HepG2 (cell line): ENCODE data around the gene DNAJB11. TPM values are rescaled to one million over a fixed set of nuclear protein-coding genes. Genes with fewer than 3 reads are reported as not detected.
A peak's percentile ranks its signal among the peaks of the same experiment; 100 is the strongest.

Source experiments
- DMAP1 ChIP-seq: IDR thresholded peaks from 2 replicates; pipeline ENCODE4 v1.6.1; 2016
- ELF3 ChIP-seq: IDR thresholded peaks from 2 replicates; pipeline ENCODE4 v1.6.1; 2016; ENCODE audit warnings: missing genetic modification reagents, missing compliant biosample characterization
- IRX3 ChIP-seq: sonication (generic); formaldehyde crosslinking; IDR thresholded peaks from 2 replicates; pipeline ENCODE4 v1.8.1; 2023; ENCODE audit warnings: mild to moderate bottlenecking, low read depth, missing genetic modification reagents, borderline replicate concordance
- MXD4 ChIP-seq: IDR thresholded peaks from 2 replicates; pipeline ENCODE4 v1.6.1; 2016; ENCODE audit warnings: mild to moderate bottlenecking, missing biosample characterization, missing genetic modification reagents
- PAF1 ChIP-seq: IDR thresholded peaks from 2 replicates; pipeline ENCODE4 v1.6.1; 2016; ENCODE audit warnings: missing genetic modification reagents, missing compliant biosample characterization
- ZFP90 ChIP-seq: sonication (generic); formaldehyde crosslinking; IDR thresholded peaks from 2 replicates; pipeline ENCODE4 v1.8.0; 2022; ENCODE audit warnings: missing genetic modification reagents, mild to moderate bottlenecking, inconsistent platforms, borderline replicate concordance
- ZNF343 ChIP-seq: sonication (generic); formaldehyde crosslinking; IDR thresholded peaks from 2 replicates; pipeline ENCODE4 v1.4.0; 2020; ENCODE audit warnings: mild to moderate bottlenecking, missing genetic modification reagents
- ZNF556 ChIP-seq: sonication (generic); formaldehyde crosslinking; IDR thresholded peaks from 2 replicates; pipeline ENCODE4 v1.4.0; 2020; ENCODE audit warnings: mild to moderate bottlenecking, missing genetic modification reagents, borderline replicate concordance
- ZNF713 ChIP-seq: sonication (generic); formaldehyde crosslinking; IDR thresholded peaks from 2 replicates; pipeline ENCODE4 v1.4.0; 2020; ENCODE audit warnings: mild to moderate bottlenecking, missing genetic modification reagents
- ZNF761 ChIP-seq: sonication (generic); formaldehyde crosslinking; conservative IDR thresholded peaks from 2 replicates; pipeline ENCODE4 v1.4.0; 2020; ENCODE audit warnings: mild to moderate bottlenecking, missing genetic modification reagents
- ZSCAN31 ChIP-seq: sonication (generic); formaldehyde crosslinking; IDR thresholded peaks from 2 replicates; pipeline ENCODE4 v1.5.0; 2020; ENCODE audit warnings: low read depth, mild to moderate bottlenecking, missing genetic modification reagents
- polyA plus RNA-seq, 8 experiments: library from polyadenylated mRNA; depleted of rRNA in 3 of 8; stranded (reverse) in 7 of 8; unstranded in 1 of 8; fragments of >200 nt; fragmentation: Illumina TruSeq in 4 of 8; extraction: Trizol in 4 of 8; gene quantifications; 2 replicates each; pipeline versions ENCODE4 v1.2.1 to v1.2.3, GENCODE V29; 2011 to 2016; ENCODE audit warnings: low read depth in 4 of 8, missing spikeins in 1 of 8, mixed read lengths in 1 of 8; ENCODE audit not compliant: insufficient read depth in 1 of 8
- total RNA-seq, 5 experiments: library from RNA; depleted of rRNA; stranded (reverse); fragments of >200 nt; fragmentation: Illumina TruSeq; extraction: Trizol; gene quantifications; 2 replicates each; pipeline ENCODE4 v1.2.3, GENCODE V29; 2016; ENCODE audit warnings: low read depth in 1 of 5
- TF ChIP-seq, protein P1 (sequence below): sonication (generic); formaldehyde crosslinking; IDR thresholded peaks from 2 replicates; pipeline ENCODE4 v1.4.0; 2020; ENCODE audit warnings: missing genetic modification reagents, mild to moderate bottlenecking, borderline replicate concordance
- TF ChIP-seq, protein P2 (sequence below): IDR thresholded peaks from 2 replicates; pipeline ENCODE4 v1.6.1; 2016
- TF ChIP-seq, protein P3 (sequence below): IDR thresholded peaks from 2 replicates; pipeline ENCODE4 v1.6.1; 2018; ENCODE audit warnings: missing genetic modification reagents, mild to moderate bottlenecking, missing compliant biosample characterization
- TF ChIP-seq, protein P4 (sequence below): sonication (generic); formaldehyde crosslinking; IDR thresholded peaks from 2 replicates; pipeline ENCODE4 v1.5.1; 2020; ENCODE audit warnings: missing genetic modification reagents, mild to moderate bottlenecking, borderline replicate concordance
- TF ChIP-seq, protein P5 (sequence below): sonication (generic); formaldehyde crosslinking; IDR thresholded peaks from 2 replicates; pipeline ENCODE4 v1.5.1; 2020; ENCODE audit warnings: missing genetic modification reagents, mild to moderate bottlenecking, borderline replicate concordance
- TF ChIP-seq, protein P6 (sequence below): sonication (generic); formaldehyde crosslinking; IDR thresholded peaks from 2 replicates; pipeline ENCODE4 v1.5.0; 2020; ENCODE audit warnings: missing genetic modification reagents, mild to moderate bottlenecking, borderline replicate concordance
- TF ChIP-seq, protein P7 (sequence below), 2 experiments: fragments of 450-650 bp in 1 of 2; sonication (generic) in 1 of 2; formaldehyde crosslinking; IDR thresholded peaks; 2 replicates each; pipeline versions ENCODE4 v1.5.0 to v1.8.0; 2020 to 2022; ENCODE audit warnings: mild to moderate bottlenecking in 1 of 2, missing genetic modification reagents in 1 of 2

The DNAJB11 gene
- total and polyA plus RNA-seq, 2 of the 13 experiments (the other 11 are each of a cell fraction or from before 2014, with no cell fraction given) = 41.0 to 132 TPM

DNA sequence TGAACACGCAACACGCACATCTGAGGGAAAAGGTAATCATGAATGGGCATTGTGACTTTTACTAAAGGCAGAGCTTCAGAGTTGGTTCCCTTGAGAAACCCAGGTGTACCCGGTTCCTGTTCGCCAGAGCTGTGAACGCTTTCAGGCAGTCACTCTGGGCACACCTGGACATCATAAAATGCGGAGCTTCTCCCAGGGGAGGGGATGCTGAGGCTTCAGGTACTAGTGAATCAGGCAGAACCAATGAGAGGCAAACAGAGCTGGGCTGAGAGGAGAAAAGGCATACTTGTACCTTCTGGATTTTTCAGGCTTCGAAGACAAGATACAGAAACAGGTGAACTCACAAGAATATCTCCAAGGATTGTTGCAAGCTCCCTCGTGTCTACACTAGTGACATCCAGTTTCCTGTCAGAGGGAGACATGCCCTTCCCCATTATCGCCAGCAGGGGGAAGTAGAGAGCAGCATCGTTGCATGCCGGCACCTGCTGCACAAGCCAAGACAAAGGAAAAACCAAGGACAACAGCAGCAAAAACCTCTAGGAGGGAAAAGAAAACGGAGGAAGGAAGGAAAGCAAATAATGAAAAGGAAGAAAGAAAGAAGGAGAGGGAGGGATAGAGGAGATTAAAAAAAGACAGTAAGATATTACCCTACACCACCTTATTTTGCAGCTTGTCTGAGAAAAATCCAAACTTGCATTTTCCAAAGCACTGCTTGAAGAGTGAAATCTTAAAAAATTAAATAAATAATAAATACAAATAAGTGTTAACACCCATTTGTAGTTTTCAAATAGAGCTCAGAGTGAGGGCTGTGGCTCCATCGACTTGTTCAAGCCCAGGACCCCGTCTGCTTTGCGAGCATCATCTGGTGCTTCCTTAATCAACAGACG, 44.3 kb downstream of the DNAJB11 start (continued):
- TF ChIP-seq ZNF761 (CRISPR knock-in tag) (peak; percentile 78; the same call in 1 of the 2 replicates), DMAP1 (CRISPR knock-in tag) (peak; percentile 30; the same call in 1 of the 2 replicates), ZSCAN31 (CRISPR knock-in tag) (peak; percentile 44; the same call in 1 of the 2 replicates), ZNF713 (CRISPR knock-in tag) (0 out of 2 replicates have a peak, but pooled peaks have one; percentile 60), MXD4 (CRISPR knock-in tag) (peak; percentile 77; the same call in 1 of the 2 replicates), IRX3 (CRISPR knock-in tag) (peak; percentile 78; the same call in 1 of the 2 replicates), ZNF343 (CRISPR knock-in tag) (0 out of 2 replicates have a peak, but pooled peaks have one; percentile 49), ELF3 (peak; percentile 71), PAF1 (CRISPR knock-in tag) (peak; percentile 84), ZNF556 (CRISPR knock-in tag) (peak; percentile 78; the same call in 1 of the 2 replicates), ZFP90 (peak; percentile 4; the same call in 1 of the 2 replicates)
- TF ChIP-seq, protein P1, sequence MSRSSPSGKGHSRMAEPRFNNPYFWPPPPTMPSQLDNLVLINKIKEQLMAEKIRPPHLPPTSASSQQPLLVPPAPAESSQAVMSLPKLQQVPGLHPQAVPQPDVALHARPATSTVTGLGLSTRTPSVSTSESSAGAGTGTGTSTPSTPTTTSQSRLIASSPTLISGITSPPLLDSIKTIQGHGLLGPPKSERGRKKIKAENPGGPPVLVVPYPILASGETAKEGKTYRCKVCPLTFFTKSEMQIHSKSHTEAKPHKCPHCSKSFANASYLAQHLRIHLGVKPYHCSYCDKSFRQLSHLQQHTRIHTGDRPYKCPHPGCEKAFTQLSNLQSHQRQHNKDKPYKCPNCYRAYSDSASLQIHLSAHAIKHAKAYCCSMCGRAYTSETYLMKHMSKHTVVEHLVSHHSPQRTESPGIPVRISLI (CRISPR knock-in tag) = peak; percentile 45; the same call in 1 of the 2 replicates
- TF ChIP-seq, protein P2, sequence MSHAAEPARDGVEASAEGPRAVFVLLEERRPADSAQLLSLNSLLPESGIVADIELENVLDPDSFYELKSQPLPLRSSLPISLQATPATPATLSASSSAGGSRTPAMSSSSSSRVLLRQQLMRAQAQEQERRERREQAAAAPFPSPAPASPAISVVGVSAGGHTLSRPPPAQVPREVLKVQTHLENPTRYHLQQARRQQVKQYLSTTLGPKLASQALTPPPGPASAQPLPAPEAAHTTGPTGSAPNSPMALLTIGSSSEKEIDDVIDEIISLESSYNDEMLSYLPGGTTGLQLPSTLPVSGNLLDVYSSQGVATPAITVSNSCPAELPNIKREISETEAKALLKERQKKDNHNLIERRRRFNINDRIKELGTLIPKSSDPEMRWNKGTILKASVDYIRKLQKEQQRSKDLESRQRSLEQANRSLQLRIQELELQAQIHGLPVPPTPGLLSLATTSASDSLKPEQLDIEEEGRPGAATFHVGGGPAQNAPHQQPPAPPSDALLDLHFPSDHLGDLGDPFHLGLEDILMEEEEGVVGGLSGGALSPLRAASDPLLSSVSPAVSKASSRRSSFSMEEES (CRISPR knock-in tag) = peak; percentile 11; the same call in 1 of the 2 replicates
- TF ChIP-seq, protein P3, sequence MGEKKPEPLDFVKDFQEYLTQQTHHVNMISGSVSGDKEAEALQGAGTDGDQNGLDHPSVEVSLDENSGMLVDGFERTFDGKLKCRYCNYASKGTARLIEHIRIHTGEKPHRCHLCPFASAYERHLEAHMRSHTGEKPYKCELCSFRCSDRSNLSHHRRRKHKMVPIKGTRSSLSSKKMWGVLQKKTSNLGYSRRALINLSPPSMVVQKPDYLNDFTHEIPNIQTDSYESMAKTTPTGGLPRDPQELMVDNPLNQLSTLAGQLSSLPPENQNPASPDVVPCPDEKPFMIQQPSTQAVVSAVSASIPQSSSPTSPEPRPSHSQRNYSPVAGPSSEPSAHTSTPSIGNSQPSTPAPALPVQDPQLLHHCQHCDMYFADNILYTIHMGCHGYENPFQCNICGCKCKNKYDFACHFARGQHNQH (CRISPR knock-in tag) = peak; percentile 71
- TF ChIP-seq, protein P4, sequence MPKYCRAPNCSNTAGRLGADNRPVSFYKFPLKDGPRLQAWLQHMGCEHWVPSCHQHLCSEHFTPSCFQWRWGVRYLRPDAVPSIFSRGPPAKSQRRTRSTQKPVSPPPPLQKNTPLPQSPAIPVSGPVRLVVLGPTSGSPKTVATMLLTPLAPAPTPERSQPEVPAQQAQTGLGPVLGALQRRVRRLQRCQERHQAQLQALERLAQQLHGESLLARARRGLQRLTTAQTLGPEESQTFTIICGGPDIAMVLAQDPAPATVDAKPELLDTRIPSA = 0 out of 2 replicates have a peak, but pooled peaks have one; percentile 40
- TF ChIP-seq, protein P5, sequence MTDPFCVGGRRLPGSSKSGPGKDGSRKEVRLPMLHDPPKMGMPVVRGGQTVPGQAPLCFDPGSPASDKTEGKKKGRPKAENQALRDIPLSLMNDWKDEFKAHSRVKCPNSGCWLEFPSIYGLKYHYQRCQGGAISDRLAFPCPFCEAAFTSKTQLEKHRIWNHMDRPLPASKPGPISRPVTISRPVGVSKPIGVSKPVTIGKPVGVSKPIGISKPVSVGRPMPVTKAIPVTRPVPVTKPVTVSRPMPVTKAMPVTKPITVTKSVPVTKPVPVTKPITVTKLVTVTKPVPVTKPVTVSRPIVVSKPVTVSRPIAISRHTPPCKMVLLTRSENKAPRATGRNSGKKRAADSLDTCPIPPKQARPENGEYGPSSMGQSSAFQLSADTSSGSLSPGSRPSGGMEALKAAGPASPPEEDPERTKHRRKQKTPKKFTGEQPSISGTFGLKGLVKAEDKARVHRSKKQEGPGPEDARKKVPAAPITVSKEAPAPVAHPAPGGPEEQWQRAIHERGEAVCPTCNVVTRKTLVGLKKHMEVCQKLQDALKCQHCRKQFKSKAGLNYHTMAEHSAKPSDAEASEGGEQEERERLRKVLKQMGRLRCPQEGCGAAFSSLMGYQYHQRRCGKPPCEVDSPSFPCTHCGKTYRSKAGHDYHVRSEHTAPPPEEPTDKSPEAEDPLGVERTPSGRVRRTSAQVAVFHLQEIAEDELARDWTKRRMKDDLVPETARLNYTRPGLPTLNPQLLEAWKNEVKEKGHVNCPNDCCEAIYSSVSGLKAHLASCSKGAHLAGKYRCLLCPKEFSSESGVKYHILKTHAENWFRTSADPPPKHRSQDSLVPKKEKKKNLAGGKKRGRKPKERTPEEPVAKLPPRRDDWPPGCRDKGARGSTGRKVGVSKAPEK (CRISPR knock-in tag) = 0 out of 2 replicates have a peak, but pooled peaks have one; percentile 35
- TF ChIP-seq, protein P6, sequence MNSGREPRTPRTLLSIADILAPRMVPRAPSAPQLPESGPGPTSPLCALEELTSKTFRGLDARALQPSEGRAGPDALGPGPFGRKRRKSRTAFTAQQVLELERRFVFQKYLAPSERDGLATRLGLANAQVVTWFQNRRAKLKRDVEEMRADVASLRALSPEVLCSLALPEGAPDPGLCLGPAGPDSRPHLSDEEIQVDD (CRISPR knock-in tag) = no peak
- TF ChIP-seq, protein P7, sequence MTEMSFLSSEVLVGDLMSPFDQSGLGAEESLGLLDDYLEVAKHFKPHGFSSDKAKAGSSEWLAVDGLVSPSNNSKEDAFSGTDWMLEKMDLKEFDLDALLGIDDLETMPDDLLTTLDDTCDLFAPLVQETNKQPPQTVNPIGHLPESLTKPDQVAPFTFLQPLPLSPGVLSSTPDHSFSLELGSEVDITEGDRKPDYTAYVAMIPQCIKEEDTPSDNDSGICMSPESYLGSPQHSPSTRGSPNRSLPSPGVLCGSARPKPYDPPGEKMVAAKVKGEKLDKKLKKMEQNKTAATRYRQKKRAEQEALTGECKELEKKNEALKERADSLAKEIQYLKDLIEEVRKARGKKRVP (CRISPR knock-in tag; IDR thresholded peaks at IDR 0.05) = 0 out of 4 replicates have a peak, but pooled peaks of 1 of the 2 experiments have one; percentile 11
